Glomerular endothelial cell (primary cell): ENCODE results near the gene PAPOLB. TPM values are rescaled to one million over a fixed set of nuclear protein-coding genes. Genes with fewer than 3 reads are reported as not detected.

Experiments
- DNase-seq: peaks from one replicate; pipeline ENCODE4 v3.0.0-alpha.2; 2011; ENCODE audit warnings: low read depth, low spot score; ENCODE audit errors: extremely low read depth
- total RNA-seq: library from RNA; depleted of rRNA; stranded (reverse); fragments of >200 nt; gene quantifications from 2 replicates; pipeline ENCODE4 v1.2.3, GENCODE V29; 2015

Gene PAPOLB
- total RNA-seq, 1 donor from 2014 or later = not detected

DNA sequence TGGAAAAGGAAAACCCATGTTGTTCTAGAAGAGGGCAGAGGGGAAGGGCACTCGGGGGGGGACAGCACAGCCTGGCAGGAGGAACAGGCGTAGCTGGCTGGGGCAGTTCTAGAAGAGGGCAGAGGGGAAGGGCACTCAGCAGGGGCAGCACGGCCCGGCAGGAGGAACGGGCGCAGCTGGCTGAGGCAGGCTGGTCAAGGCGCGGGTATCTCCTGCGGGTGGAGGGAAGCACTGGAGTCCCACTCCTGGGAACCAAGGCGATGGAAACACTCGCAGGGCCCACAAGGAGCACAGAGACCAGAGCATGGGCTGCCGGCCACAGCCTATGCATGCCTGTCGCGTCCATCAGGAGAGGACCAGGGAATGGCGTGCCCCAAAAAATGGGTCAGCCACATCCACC lies 36.7 kb downstream of the PAPOLB start:
- no peak for DNase-seq

DNA sequence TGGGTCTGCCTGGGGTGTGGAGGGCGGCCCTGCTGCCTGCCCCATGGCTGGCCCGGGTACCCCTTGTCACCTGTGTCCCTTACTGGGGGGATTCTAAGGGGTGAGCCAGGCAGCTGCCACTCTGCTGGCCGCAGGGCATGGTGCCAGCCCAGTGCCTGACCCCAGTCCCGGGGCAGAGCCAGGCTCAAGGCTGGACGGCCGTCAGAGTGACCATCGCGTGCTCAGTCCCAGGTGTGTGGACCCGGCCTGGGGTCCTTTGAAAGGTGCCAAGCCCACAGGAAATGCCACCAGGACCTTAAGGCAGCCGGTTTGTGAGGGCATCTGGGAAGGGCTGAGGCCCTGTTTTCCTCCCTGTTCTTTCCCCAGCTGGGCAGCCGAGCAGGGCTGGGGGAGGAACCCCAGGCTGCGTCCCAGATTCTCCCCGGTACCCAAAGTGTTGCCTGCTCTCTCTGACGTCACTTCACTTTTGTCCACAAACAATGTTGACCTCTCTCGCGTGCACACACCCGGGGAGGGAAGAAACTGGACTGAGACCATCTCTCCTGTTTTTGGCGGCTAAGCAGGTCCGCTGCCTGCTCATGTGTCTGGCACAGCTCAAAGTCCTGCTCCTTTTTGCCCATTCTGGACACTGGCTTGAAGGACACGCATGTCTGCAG lies 37.6 kb downstream of the PAPOLB start:
- DNase-seq = no peak

DNA sequence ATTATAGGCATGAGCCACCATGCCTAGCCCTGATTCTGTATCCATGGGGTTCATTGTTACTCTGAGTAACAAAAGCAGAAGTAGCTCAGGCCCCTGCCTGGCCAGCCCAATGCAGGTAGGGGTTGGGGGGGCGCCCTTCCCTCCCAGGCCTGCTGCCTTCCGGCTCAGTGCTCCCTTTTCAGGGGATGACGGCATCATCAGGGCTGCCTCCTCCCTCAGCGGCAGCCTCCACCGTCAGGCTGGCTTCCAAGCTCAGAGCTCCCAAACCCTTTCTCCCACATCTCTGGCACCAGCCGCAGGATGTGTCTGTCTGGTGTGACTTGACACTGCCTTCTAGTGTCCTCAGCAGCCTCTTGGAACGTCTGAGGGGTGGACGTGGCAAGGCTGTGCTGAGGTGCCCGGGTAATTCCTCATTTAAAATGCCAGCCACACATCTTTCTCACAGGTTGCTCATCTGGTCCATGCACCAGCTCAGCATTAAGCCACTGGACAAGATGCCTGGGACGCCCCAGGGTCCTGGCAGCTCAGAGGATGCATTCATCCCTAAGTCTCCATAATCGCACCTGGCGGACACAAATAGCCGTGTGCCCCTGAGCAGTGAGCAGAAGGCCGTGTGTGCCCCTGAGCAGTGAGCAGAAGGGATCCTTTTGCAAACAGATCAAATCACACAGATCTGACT lies 38.2 kb downstream of the PAPOLB start:
- DNase-seq = no peak

DNA sequence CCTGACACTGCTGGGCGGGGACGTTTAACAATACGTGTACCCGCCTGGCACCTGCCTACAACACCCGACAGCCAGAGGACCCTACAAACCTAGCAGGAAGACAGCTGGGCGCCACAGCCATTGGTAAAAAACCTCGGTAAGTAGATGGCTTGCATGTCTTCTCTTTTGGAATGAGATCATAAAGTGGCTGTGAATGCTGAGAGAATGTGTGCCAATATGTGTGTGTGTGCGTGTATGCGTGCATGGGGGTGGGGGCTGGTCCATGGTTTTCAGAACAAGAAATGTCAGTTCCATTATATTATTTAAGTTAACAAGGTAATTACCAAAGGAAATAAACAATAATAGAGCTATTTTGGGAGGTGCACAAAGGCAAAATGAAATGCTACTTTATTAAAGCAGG lies 39.2 kb downstream of the PAPOLB start:
- DNase-seq = no peak

DNA sequence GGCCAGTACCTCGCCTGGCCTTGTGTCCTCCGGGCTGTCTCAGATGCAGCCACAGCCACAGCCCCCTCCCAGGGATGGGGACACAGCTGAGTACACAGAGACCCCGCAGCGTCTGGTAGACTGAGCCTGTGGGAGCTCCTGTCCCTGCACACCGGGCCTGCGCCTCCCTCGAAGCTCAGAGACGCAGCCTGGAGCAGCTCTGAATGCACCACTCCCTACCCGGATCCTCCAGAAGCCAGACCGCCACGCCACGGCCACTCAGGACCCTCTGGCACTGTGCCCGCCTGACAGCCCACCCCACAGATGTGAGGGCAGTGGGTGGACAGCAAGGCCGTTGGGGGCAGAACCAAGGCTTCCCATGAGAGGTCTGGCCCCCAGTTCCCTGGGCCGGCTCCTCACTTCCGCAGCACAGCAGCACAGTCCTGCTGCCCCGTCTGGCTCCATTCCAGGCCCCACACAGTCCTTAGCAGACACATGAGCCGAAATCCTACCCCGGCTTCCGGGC lies 40.8 kb downstream of the PAPOLB start:
- DNase-seq = no peak

DNA sequence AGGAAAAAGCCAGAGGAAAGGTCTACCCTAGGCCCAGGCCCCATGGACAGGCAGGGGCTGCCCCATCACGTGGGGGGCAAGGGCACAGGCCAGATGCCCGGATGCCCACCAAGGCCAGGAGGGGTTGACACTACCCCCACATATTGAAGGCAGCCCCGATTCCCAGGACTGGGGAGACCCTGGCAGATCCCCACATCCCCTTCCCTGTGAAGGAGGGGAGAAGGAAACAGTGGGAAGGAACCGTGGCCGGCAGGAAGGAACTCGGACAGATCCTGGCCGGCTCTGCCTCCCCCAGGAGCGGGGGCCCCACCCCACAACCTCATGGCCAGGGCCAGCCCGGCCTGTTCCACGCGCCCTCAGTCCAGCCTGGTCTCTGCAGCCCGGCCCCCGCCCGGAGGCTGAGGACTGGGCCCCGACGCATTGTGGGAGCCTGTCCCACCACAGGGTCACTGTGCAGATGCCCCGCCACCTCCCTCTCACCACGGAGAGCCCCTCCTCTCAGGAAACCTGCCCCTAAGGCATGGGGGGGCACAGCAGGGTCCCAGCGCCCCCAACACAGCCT lies 41.3 kb downstream of the PAPOLB start:
- DNase-seq = no peak

DNA sequence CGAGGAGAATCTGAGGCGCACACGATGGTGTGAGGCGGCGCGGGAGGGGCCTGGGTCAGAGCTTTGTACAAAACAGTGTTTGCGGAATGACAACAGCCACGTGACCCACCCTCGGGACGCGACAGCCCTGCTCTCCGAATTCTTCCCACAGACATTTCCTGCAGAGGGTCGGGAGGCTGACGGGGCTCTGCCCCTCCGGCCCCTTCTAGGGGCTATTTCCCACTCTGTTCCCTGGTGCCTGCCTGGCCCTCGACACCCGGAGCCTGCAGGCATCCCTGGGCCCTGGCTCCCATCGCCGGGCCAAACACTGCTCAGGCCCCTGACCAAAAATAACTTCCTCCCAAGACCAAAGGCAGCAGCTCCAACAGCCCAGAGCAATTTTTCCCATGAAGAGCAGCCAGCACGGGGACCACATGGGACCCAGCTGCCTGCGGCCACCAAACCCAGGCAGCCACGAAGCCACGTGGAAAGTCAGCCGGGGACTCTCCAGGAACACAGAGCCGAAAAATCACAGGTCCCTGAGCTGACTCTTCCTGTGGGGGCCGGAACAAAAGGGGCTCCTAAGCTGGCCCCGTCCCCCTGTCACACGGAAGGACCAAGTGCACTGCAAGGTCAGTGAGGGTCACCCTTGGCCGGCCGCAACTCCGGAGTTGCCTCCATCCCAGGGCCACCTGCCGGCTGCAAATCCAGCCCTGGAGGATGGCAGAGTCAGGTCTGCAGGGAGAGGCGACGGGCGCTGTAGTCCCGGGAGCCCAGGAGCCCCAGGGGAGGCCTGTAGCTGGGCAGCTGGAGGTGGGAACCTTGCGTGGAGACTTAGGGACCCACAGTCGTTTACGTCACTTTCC lies 42.0 kb downstream of the PAPOLB start:
- DNase-seq = no peak

DNA sequence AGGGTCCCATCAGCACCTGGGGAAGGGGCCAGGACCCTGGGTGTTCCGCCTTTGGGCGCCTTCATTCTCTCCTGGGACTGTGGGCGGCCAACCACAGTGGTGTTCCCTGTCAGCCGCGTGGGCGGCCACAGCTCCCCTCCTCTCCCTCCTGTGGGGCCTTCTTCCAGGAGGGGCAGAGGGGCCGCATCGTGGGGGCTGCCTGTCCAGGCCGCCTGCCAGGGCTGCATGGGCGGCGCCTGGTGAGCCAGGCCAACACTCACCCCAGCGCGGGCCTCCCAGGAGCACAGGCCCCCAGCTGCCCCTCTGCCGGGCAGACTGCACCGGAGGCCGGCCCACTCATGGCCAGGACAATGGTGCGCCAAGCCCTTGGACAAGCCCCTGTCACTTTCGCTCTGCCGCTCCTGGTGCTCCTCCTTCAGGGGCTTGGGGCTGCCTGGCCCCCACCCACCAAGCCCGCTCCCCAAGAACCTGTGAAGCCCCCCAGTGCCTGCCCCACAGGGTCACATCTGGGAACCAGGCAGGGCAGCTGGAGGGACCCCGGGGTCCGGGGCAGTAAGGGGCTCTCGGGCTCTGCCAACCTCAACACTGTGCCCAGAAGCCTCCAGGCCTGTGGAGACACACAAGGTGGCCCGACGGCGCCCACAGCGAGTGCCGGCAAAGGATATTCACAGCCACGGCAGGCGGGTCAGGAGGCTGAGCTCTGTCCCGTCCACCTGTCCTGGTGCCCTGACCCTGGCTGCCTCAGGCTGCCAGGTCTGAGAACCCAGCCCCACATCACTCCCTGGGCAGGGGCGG lies 43.6 kb downstream of the PAPOLB start:
- DNase-seq = no peak

DNA sequence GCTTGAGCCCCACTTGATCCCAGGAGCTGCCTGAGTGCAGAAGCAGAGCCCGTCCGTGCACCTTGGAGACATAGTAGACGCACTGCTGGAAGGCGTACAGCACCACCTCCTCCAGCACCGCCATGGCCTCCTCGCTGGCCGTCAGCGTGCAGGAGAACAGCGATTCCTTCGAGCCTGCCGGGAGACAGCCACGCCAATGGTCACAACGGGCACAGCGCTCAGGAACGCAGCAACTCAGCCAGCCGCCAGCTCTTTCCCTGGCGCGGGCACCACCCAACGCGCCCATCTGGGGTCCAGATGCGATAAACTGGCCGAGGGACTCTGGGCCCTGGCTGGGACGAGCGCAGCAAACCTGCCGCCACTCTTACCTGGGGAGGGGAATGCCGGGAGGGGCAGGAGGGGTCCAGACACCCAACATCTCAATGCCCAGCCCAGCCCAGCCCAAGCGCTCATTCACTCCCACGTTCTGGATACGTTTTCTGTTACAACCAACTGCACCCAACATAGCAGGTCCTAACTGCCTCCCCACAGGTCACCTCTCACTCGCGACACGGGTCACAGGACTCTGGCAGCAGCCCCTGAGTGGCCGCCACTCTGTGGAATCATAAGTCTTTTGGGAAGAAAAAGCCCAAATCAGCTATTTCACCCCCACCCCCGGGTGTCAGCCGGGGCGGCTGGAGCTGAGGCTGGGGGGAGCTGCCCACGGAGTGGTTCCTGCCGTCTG lies 44.5 kb downstream of the PAPOLB start:
- DNase-seq = no peak

DNA sequence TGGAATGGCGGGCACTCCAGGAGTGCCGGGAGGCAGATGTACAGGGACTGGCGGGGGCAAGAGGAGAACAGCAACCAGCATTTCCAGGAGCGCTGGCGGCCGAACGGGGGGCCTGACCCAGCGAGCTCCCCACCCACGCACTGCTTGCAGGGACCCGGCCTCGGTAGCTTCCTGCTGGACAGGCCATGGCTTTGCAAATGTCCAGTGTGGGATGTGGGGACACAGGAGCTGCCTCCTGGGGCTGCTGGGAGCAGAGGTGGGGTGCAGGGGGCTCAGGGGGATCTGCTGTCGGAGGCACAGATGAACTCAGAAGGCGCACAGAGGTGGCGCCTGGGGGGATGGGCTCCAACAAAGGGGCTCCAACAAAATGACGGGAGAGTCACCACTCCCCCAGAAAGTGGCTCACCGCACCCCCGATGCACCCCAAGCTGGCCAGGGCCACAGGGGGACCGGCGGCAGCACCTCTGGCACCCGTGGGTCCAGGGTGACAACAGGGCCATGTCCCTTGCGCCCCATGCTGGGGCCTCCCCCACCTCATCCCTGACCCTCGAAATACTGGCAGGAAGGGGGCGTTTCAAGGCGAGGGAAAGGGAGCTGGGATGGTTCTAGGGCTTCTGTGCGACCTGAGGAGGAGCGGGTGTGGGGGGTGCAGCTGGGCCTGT lies 45.3 kb downstream of the PAPOLB start:
- DNase-seq = no peak

DNA sequence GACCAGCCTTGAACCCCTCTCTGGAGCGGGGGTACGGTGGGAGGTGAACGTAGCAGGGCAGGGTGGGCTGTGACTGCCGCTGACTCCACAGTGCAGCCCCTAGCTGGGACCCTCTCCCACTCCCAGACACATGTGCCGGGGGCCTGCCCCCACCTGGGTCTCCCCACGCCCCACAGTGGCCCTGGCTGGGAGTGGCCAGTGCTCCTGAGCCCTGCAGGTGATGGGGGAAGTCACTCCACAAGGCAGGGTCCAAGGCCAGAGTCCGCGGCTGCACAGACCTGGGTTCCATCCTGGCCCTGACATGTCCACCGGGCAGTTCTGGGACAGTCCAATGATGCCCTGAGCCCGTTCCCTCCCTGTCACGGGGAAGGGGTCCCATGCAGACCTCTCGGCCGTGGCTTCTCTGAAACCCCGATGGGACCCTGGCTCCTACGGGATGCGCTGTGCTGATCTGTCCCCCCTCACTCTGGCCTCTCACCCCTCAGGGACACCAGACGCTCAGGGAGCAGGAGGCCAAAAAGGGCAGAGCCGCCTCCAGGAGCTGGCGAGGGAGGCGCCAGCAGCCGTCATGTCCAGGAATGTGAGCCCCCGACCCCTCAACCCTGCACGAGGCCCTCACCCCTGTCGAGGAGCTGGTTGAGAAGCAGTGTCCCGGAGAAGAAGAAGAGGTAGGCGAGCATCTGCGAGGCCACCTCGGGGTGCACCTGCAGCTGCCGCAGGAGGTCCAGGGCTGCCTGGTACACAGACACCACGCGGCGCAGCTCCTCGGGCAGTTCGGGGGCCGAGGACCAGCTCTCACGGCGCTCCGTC lies 46.0 kb downstream of the PAPOLB start:
- no peak for DNase-seq

DNA sequence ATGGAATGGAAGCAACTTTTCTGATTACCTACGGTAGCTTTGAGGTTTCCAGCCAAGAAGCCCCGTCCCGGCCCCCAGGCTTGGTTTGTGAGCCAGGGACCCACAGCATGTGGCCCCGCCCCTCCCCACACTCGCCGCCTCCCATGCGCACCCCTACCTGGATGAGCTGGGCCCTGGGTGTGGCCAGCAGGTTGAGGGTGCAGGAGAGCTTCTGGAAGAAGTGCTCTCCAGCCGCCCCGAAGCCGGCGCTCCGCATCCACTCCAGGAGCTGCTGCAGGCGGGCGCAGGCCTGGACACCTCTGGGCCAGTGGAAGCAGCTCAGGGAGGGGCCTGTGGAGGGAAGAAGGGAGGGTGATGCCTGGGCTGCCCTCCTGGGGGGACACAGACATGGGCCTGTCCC lies 46.7 kb downstream of the PAPOLB start:
- DNase-seq = no peak

DNA sequence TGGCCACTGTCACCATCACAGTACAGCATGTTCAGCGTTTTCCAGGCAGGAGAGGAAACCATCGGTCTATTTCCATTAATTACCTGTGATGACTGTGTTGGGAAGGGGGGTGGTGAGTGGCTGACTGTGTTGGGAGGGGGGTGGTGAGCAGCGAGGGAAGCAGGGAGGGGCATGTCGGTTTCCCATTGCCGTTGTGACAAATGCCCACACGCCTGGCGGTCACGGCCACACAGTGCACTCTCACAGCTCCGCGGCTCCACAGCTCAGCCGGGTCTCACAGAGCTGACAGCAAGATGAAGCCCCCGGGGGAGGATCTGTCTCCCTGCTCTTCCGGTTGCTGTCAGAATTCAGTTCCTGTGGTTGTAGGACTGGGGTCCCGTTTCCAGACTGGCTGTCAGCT lies 47.4 kb downstream of the PAPOLB start:
- DNase-seq = no peak

DNA sequence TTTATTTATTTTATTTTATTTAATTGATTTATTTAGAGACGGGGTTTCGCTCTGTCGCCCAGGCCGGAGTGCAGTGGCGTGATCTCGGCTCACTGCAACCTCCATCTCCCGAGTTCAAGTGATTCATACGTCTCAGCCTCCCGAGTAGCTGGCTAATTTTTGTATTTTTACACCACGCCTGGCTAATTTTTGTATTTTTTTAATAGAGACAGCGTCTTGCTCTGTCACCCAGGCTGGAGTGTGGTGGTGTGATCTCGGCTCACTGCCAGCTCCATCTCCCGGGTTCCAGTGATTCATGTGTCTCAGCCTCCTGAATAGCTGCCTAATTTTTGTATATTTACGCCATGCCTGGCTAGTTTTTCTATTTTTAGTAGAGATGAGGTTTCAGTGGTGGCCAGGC lies 52.2 kb downstream of the PAPOLB start:
- DNase-seq = no peak

DNA sequence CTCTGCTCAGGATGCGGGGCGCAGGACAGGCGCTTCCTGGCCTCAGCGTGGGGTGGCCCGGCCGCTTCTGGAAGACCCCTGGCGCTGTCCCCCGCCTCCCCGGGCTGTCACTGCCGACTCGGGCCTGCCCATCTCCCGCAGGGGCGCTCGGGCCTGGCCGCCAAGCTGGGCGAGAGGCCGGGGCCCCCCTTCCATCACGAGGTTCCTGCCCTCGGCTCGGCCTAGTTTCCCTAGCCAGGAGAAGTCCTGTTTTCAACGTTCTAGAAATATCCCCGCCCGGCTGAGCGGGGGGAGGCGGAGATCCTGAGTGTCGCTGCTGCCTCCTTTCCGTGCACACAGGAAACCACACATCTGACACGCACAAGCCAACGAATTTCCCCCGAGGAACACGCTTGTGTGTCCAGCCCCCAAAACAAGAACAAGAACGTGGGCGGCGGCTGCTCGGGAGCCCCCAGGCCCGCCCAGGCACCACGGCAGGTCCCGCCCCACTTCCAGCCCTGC lies 52.7 kb downstream of the PAPOLB start:
- DNase-seq = no peak

DNA sequence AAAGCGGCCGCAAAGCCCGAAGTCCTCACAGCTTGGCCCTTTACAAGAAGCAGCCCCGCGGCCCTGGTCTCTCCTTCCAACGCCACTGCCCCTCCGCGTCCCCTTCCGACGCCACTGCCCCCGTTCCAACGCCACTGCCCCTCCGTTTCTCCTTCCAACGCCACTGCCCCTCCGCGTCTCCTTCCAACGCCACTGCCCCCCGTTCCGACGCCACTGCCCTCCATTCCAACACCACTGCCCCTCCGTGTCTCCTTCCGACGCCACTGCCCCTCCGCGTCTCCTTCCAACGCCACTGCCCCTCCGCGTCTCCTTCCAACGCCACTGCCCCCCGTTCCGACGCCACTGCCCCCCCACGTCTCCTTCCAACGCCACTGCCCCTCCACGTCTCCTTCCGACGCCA lies 53.3 kb downstream of the PAPOLB start:
- no peak for DNase-seq

DNA sequence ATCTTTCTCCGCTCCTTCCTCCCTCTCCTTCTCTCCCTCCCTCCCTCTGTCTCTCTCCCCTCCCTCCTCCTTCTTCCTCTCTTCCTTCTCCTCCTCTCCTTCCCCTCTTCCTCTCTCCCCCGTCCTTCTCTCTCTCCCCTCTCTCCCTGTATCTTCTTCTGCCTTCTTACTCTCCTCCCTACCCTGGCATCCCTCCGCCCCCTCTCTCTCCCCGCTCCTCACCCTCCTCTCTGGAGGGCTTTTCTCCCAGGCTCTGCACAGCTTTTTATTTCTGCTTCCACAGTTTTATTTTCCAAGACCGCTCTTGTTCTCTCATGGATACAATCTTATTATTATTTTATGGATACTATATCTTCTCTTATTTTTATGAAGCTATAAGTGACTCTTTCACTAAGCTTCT lies 53.8 kb downstream of the PAPOLB start:
- DNase-seq = no peak
